ENCODE measurements around the gene TACC2.
A peak's percentile ranks its signal among the peaks of the same experiment; 100 is the strongest.

TACC2 gene

DNA sequence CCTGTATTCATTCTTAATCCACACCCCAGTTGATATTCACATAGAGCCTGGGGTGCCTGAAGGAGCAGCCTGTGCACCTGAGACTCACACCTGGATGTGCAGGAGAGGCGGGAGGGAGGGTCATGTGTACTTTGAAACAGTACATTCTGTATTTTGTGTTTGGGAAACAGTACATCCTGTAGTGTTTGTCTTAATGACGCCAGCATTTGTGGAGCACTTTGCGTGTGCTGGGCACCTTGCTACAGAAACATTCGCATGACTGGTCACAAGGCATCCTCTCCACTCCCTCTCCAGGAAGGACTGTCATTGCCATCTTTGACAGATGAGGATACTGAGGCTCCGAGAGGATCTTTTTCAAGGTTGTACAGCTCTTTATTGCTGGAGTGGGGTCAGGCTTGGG lies 132.1 kb downstream of the TACC2 start:
- DNase-seq (ENCODE audit: low read depth), result no peak

DNA sequence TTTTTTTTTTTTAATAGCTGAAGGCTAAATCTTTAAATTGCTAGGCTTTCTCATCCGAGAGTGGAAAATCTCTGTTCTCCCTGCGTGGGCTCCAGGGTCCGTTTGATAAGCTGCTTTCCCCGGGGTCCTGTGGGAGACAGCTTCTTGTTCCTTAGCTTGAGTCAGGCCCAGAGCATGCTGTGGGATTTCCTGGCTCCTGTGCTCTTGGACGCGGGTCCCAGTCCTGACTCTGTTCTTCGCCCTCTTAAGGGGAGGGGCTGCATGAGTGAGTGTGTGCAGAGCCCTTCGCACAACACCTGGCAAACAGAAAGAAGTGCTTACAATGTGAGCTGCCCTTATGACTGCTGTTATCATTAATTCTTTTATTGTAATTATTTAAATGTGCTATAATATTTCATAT lies 133.5 kb downstream of the TACC2 start:
- no peak for DNase-seq (ENCODE audit: low read depth)

DNA sequence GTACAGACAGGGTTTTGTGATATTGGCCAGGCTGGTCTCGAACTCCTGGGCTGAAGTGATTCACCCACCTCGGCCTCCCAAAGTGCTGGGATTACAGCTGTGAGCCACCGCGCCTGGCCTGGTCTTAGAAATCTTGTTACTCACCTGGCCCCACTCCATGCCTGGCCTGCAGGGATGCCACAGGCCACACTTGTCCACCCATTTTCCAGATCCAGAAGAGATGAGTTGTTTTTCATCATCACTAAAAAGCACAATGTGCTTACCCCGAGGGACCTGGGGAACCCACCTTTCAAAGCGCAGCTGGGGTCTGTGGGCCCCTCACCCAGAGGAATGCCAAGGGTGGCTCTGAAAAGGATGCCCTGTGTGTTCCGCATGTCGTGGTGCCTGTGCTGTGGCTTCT lies 134.2 kb downstream of the TACC2 start:
- no peak for DNase-seq (ENCODE audit: low read depth)

DNA sequence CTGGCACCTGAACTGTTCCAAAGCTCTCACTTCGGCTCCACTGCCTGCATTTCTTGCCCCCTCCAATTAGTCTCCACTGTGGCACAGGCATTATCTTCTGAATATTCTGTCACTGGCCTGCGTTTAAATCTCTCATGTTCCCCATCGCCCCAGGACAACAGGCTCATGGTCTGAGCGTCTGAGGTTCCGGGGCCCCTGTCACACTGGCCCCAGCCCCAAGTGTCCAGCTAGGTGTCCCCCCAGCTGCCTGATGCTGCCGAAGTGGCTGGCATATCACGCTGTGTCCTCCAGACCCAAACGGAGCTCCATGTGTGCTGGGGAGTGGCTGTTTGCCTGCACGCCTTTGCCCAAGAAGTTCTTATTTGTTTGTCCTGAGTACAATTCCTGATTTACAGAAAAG lies 135.4 kb downstream of the TACC2 start:
- DNase-seq (ENCODE audit: low read depth), result no peak

DNA sequence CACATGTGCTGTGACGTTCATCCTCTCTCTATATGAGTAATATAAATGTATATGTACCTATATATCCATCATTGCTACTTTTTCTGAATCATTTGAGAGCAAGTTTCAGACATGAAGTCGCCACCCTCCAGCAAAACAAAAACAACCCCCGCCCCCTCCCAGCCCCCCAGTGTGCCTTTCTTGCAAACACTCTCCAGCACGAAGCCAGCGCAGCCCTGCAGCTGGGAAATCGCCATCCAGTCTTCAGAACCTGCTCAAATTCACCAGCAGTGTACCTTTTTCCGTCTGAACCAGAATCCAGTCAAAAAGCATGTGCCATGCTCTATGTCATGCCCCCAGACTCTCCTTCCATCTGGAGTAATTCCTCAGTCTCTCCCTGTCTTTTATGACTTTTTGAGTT lies 135.8 kb downstream of the TACC2 start:
- no peak for DNase-seq (ENCODE audit: low read depth)

DNA sequence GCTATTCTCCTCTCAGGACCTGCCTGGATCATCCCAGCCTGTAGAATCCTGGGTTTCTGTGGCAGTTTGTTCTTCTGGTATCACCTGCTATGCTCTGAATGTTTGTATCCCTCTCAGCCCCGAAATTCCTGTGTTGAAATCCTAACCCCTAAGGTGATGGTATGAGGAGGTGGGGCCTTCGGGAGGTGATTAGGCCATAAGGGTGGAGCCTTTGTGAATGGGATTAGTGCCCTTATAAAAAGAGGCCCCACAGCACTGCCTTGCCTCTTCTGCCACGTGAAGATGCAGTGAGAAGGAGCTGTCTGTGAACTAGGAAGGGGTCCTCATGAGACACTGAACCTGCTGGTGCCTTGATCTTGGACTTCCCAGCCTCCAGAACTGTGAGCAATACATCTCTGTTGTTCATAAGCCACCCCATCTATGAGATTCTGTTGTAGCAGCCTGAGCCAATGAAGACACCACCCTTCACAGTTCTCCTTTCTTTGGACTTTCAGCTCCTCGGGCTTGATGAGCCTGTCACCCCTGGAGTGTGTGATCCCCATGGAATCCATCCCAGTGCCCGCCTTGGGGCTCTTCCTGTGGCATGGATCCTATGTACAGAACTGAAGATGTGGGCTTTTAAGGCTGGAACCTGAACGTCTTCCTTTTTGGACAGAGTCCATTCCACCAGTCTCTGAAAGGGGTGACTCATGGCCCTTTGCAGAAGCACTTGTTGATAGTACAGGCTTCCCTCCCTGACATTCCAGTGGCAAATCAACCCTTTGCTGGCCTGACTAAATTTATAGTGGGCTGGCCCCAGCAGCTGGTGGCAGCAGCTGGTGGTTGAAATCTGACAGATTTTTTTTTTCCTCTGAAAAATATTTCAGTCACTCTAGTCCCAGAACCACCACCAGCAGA lies 138.0 kb downstream of the TACC2 start:
- DNase-seq (ENCODE audit: low read depth), result peak; percentile 78

DNA sequence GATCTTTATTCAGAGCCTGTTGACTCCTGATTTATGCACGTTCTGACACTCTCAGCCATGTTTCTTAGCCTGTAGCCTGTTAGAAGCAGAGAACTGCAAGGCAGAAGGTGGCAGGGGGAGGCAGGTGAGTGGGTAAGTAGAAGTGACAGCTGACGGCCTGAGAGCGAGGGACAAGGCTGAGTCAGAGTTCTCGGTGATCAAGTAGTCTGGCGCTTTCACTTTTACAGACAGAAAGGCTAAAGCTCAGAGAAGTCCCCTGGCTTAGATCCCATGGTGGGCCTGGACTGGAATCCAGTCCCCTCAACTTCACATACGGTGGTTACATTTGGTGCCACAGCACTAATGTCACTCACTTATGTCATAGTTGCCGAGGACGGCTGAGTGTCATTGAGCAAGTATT lies 139.0 kb downstream of the TACC2 start:
- DNase-seq (ENCODE audit: low read depth), result no peak

DNA sequence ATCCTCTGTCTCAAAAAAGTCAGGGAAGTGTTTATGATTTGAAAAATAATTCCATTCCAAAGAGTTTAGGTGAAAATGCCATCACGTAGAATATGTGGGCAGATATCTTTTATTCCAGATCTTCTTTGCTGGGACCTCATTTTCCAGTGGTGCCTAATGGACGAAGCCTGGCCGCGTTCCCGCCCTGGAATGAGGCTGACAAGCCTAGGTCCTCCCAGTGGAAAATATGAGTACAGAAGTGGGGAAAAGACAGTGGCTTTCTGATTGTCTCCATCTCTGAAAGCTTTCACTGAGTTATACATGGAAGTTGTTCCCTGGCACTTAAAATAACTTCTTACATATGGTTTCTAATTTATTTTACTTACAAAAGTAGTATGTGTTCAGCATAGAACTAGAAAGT lies 139.4 kb downstream of the TACC2 start:
- DNase-seq (ENCODE audit: low read depth), result no peak

DNA sequence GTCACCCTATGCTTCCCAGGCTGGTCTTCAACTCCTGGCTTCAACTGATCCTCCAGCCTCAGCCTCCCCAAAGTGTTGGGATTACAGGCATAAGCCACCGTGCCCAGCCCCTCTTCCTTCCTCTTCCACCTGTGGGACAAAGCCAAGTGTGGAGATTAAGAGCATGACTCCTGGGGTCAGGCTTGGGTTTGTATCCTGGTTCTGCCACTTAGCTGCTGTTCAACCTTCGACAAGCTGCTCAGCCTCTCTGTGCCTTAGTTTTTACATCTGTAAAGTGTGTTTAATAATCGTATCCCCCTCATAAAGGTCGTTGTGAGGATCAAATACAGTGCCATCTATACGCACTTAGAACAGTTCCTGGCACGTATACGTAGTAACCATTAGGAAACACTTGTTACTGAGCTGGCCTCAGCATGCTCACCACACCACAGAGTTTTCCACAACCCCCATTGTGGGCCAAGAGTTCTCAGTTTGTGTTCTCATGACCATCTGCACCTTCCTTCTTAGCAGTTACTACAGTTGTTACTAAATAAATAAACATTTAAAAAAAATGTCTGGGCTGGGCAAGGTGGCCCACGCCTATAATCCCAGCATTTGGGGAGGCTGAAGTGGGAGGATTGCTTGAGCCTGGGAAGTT lies 141.6 kb downstream of the TACC2 start:
- no peak for DNase-seq (ENCODE audit: low read depth)

DNA sequence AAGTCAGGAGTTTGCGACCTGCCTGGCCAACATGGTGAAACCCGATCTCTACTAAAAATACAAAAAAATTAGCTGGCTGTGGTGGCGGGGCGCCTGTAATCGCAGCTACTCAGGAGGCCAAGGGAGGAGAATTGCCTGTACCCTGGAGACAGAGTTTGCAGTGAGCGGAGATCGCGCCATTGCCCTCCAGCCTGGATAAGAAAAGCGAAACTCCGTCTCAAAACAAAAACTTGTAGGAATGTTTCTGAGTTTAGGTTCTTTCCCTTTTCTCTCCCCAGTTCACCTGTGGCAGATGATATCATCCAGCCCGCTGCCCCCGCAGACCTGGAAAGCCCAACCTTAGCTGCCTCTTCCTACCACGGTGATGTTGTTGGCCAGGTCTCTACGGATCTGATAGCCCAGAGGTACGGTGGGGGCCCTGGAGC lies 143.4 kb downstream of the TACC2 start:
- no peak for DNase-seq (ENCODE audit: low read depth)

DNA sequence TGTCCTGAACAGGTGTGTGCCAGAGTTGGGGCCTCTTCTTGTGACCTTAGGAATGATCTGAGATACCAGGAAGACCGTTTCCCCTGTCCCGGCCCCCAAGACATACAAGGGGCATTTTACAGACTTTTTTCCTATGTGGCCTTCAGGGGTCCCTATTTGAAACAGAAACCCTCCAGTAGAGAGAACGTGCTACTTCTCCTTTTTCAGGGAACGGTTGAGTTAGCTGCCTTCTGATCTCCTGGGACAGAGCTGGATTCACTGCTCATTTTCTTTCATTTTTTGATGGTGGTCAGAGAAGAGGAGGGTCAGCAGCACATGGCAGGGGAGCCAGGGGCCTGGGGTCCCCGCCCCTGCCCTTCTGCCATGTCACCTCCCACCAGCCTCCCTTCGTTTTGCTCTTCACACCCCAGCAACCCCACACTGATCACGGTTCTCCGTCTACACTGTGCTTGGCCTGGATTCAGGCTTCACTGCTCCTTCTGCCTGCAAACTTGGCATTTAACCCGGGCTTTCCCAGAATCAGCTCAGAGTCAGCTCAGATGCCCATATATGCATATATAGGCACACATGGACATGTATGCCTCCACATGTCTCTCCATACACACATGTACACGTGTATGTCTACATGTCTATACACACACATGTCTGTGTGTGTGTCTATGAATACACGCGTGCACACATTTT lies 144.1 kb downstream of the TACC2 start:
- DNase-seq (ENCODE audit: low read depth), result no peak

DNA sequence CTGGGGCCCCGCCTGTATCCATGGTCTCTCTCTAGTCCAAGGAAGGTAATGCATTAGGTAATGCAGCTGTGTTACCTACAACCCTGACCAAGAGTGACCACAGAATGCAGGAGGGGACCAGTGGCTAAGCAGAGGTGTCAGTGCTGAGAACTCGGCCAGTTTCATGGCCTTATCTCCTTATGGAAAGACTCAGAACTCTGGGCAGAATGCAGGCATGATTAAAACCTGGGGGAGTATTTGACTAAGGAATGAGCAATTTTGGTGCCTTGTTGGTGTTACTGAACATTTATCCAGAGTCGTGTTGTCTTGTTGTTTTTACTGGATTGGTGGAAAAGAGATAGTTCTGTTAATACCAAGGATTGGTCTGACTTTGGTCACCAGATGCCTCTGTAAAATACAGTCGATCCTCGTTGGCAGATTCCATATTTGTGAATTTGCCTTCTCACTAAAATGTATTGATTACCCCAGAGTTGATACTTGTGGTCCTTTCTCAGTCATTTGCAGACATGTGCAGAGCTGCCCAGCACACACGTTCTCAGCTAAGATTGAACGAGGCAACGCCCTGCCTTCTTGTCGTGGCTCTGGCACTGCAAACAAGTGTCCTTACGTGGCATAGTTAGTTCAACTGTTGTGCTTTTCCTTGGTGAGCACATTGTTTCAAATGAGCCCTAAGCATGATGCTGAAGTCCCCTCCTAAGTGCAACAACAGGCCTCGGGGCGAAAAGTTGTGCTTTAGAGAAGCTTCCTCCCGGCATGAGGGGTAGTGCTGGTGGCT lies 146.5 kb downstream of the TACC2 start:
- DNase-seq (ENCODE audit: low read depth), result no peak

DNA sequence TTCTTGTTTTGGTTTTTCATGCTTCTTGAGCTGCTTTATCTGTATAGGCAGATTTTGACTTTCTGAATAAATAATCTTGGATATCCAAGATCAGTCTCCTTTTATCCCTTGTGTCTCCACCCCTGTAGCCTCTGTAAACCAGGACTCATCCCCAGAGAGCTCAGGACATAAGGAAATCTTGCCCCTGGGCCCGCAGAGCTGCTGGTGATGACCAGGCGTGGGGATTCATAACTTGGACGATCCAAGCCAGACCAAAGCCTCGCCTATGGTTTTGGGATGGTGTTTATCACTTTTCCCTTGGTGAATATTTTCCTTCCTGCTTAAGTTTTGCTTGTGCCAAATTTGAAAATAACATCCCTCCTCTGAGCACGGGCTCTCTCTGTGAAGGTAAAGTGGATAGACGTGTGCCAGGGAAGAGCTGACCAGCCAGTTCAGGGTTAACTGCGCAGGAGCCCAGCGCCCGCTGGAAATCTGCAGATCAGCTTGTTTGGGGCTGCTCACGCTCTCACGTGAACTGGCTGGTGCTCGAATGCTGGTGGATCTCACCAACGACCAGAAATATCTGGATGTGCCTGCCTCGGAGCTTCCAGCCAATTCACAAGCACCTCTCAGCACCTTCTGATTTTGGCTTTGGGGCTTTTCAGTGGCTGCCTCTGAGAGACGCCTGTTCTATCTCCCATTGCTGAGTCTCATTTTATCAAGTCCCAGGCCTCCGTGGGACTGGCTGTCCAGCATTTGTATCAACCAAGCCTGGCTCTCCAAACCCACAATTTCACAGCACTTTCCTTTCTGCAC lies 150.1 kb downstream of the TACC2 start:
- no peak for DNase-seq (ENCODE audit: low read depth)

DNA sequence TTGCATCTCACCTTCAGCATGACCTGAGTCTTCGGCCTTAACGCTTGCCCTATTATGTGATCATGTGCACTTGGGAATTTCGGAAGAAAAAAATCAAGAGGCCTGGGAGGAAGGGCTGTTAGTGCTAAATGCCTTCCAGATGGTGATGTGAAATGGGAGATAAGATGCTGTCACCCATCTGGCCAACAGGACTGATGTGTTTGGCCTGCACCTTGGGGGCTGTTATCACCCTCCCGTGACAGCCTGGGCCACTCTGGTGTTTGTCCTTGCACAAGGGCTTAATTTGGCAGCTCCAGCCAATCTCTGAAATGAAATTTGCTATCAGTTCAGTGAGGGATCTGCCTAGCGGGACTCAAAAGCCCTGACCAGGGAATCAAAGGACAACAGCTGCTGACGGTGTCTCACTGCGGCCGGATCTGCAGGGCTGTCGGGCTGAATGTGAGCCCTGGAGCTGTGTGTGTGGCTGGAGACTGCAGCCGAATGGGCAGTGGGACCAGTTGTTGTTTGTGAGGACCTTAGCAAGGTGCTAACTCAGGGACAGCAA lies 150.7 kb downstream of the TACC2 start:
- DNase-seq (ENCODE audit: low read depth), result no peak

DNA sequence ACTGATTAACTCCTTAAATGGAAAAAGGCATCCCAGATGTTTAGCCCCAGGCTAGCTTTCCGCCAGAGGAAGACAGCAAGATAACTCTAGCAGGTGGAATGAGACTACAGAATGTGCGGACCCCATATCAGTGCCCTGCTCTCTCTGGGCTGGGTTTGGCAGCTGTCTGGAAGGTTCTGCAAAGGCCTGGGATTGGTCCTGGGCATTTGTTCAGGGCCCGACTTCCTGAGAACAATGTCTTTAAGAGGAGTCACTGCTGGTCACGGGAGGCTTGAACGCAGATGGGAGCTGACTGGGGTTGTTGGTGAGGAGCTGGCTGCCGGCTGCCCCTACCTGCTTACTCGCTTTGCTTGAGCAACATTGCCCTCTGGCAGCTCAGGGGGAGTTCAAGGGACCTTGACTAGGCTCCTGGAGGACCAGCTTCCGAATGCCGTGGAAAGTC lies 151.5 kb downstream of the TACC2 start:
- no peak for DNase-seq (ENCODE audit: low read depth)

DNA sequence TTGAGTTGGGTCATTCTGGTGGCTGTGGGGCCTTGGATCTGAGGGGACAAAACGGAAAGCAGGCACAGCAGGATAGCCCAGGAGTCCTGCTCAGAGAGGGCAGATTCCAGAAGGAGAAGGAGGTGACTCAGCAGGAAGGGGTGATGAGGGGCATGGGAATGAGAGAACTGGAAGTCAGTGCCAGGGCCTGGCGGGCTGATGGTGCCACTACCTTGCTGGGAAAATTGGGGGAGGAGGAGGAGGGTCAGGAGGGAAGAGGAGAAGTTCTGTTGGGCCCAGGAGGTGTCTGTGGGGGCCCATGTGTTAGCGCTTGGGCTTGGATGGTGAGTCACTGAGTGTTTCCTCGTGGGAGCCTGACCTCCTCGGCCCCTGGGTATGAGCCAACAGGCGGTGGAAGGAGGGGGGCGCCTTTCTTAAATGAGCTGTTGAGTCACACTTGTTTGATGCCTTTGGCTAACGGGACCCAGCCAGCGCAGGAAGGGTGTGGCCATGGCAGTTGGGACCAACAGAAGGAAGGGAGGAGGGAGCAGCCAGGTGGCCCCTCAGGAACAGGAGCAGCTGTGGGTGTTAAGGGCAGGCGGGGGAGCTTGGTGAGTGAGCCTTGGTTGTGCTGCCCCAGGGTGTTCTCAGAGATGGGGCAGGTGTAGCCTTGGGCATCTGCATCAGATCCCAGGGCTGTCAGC lies 152.1 kb downstream of the TACC2 start:
- peak; percentile 90 for DNase-seq (ENCODE audit: low read depth)

DNA sequence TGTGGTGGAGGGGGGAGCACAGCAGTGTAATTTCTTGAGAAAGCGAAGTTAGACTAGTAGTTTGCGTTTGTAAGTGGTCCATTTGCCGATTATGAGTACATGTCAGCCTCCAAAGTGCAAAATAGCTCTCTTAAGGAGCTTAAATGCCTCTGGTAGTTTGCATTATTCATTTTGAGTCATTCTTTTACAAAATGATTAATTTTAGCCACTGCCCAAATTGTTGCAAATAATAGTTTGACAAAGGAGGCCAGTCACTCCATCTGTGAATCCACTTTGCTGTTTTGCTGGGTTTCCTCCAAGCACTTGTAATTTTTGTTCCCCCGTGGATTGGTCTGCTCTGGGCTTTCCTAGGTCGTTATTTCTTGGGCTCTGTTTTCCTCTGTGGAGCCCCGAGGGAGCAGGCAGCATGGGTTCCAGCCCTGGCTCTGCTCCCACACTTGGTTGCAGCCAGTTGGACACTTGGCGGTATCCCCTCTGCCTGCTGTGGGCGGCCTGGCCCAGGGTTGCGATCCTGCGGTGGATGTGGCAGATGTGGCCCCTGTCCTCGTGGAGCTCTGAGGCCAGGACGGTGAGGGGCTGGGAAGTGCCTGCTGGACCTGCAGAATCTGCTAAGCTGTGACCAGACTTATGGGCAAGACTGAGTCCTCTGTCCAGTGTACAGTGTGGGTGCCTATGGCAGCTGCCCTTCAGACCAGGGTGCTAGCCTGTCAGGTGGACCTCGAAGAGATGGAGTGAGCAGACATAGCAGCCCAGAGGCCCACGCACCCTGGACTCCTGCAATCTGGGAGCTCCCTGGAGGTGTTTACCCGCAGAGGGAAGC lies 153.1 kb downstream of the TACC2 start:
- DNase-seq (ENCODE audit: low read depth), result no peak

DNA sequence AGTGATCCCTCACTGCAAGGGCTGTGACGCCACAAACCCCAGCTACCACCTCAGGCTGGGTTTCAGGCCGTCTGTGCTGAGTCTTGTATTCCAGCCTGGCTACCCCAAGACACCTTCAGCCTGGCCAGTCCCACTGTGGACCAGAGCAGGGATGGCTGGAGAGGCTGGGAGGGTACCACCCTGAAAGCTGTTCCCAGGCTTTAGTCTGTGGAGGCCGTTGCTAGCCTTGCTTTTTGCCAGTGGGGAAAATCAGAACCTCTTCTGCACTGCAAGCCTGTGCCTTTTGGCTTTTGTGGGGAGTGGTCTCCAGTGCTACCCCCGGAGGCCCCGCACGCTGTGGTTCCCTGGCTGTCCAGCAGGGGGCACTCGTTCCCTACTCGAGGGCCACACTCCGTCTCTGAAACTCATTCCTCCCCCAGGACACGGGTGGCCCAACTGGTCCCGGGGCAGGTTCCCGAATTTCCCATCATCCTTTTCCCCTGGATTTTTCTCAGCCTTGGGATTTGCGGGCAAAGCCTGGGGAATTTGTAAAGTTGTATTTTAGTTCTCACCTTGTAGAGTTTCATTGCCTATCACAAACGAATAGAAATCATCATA lies 153.8 kb downstream of the TACC2 start:
- DNase-seq (ENCODE audit: low read depth), result no peak

DNA sequence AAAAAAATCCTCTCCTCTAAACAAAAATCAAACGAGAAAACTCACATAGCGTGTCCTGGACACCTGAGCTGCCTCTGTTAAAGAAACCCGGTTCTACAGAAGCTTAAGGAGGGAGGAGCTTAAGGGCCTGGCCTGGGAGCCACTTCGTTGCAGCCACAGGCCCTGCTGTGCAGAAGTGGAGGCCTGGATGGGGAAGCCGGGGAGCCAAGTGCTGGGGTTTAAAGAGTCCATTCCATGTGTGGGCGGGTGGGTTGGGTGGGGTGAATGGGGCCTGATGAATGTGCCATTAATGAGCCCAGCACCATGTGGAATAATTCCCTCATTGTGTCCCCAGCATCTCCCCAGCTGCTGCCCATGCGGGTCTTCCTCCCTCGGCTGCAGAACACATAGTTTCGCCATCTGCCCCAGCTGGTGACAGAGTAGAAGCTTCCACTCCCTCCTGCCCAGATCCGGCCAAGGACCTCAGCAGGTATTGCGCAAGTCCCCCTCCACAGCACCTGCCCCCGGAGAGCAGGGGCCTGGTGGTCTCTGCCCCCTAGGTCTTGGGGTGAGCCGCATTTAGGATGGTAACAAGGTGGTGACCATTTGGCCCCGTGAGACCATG lies 154.4 kb downstream of the TACC2 start:
- no peak for DNase-seq (ENCODE audit: low read depth)
